Activated naive CD8-positive, alpha-beta T cell treated with anti-CD3 and anti-CD28 coated beads, Interleukin-2, amount 10 ng/mL, durations not matched to agents 7 days and 5 days (primary cell): ENCODE results near the gene R3HDML. TPM values are rescaled to one million over a fixed set of nuclear protein-coding genes. Genes with fewer than 3 reads are reported as not detected.

Experiments
- ATAC-seq: fragments of 150-1000 bp; cut with Tn5 transposase; one replicate; pipeline ENCODE4 v1.10.0; 2021; ENCODE audit warnings: low read depth, moderate library complexity
- POLR2A ChIA-PET: fragments of 350-600 bp; sonication (Branson Sonifier 250); formaldehyde crosslinking; loops from one replicate; lab custom pipeline; 2021; ENCODE audit warnings: antibody characterized with exemption; lab: Charles Lee
- DNase-seq: peaks from one replicate; pipeline ENCODE4 v3.0.0; 2021
- H3K27ac Mint-ChIP-seq: one replicate; pipeline ENCODE4 v1.8.0; 2022; ENCODE audit warnings: mild to moderate bottlenecking, mixed read lengths
- H3K27me3 Mint-ChIP-seq: one replicate; pipeline ENCODE4 v1.8.0; 2022; ENCODE audit warnings: mild to moderate bottlenecking, moderate library complexity, mixed read lengths
- H3K36me3 Mint-ChIP-seq: one replicate; pipeline ENCODE4 v1.8.0; 2021; ENCODE audit warnings: mild to moderate bottlenecking, mixed read lengths
- H3K4me1 Mint-ChIP-seq: one replicate; pipeline ENCODE4 v1.8.0; 2021; ENCODE audit warnings: mixed read lengths
- H3K4me3 Mint-ChIP-seq: one replicate; pipeline ENCODE4 v1.8.0; 2022; ENCODE audit warnings: mild to moderate bottlenecking, moderate library complexity, mixed read lengths
- H3K9me3 Mint-ChIP-seq: one replicate; pipeline ENCODE4 v1.8.0; 2021; ENCODE audit warnings: mixed read lengths
- total RNA-seq, 2 experiments: library from RNA; stranded (reverse); gene quantifications; one replicate each; pipeline ENCODE4 v1.2.3, GENCODE V29; 2021

Gene R3HDML
- total RNA-seq, 2 experiments from 2014 or later = not detected

GRCh38 chr20:44358776-44359175 lies 21.9 kb downstream of the R3HDML start:
- no peak for DNase-seq
- H3K4me1 Mint-ChIP-seq = no peaks in the 10 kb centered on the region
- peaks cover 8% of the 10 kb centered on the region for H3K27me3 Mint-ChIP-seq
- no peaks in the 10 kb centered on the region for H3K9me3 Mint-ChIP-seq
- POLR2A ChIA-PET = no interaction called here
- no peak for ATAC-seq
- no peak overlapping the region for H3K4me3 Mint-ChIP-seq
- no peak overlapping the region for H3K27ac Mint-ChIP-seq
- H3K36me3 Mint-ChIP-seq = no peaks in the 10 kb centered on the region

GRCh38 chr20:44360221-44360620 lies 23.4 kb downstream of the R3HDML start:
- no peaks in the 10 kb centered on the region for H3K4me1 Mint-ChIP-seq
- DNase-seq (no peak), ATAC-seq (no peak)
- no peak overlapping the region for H3K27ac Mint-ChIP-seq
- H3K9me3 Mint-ChIP-seq = no peaks in the 10 kb centered on the region
- H3K27me3 Mint-ChIP-seq = peaks cover 8% of the 10 kb centered on the region
- no peaks in the 10 kb centered on the region for H3K36me3 Mint-ChIP-seq
- H3K4me3 Mint-ChIP-seq = no peak overlapping the region
- POLR2A ChIA-PET = no interaction called here

- Mint-ChIP-seq H3K27me3 (peaks cover 8% of the 10 kb centered on the region), H3K4me3 (no peak overlapping the region), H3K4me1 (no peaks in the 10 kb centered on the region), H3K36me3 (no peaks in the 10 kb centered on the region), H3K9me3 (no peaks in the 10 kb centered on the region), H3K27ac (no peak overlapping the region)
- POLR2A ChIA-PET = no interaction called here
- DNase-seq = no peak
- ATAC-seq = no peak
Measured at GRCh38 chr20:44361021-44361420, 24.2 kb downstream of the R3HDML start.

DNA sequence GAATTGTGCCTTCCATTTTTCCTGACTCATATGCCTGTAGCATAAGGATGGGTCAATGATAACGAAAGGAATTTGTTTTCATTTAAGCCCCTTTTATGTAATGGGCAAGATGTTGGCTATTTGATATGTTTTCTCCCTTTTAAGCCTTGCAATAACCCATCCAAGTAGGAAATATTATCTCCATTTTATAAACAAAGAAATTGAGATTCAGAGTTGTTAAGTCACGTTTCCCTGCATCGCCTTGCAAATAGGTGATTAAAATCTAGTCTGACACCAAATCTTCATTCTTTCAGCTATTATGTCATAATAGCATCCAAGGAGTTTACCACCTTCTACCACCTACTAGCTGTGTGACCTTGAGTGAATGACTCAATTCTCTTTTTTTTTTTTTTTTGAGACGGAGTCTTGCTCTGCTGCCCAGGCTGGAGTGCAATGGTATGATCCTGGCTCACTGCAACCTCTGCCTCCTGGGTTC lies 25.7 kb downstream of the R3HDML start:
- Mint-ChIP-seq H3K9me3 (no peaks in the 10 kb centered on the region), H3K27ac (no peak overlapping the region)
- POLR2A ChIA-PET = no interaction called here

DNA sequence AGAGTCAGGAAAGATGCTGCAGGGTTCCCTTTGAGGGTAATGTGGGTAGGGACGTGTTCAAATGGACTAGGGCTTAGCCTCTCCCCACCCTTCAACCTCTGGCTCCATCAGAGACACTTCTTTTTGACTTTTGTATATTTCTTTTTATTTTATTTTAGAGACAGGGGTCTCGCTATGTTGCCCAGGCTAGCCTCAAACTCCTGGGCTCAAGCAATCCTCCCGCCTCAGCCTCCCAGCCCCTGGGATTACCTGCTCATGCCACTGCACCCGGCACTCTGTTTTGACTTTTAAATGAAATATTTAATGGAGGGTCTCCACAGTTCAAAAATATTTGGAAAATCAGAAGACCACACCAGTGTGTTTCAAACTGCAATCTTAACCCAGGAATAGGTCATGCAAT lies 27.2 kb downstream of the R3HDML start:
- peaks cover 8% of the 10 kb centered on the region for H3K27me3 Mint-ChIP-seq
- no peaks in the 10 kb centered on the region for H3K36me3 Mint-ChIP-seq
- H3K4me1 Mint-ChIP-seq = no peaks in the 10 kb centered on the region
- ATAC-seq (no peak), DNase-seq (no peak)
- H3K27ac Mint-ChIP-seq = no peak overlapping the region
- no peaks in the 10 kb centered on the region for H3K9me3 Mint-ChIP-seq
- no peak overlapping the region for H3K4me3 Mint-ChIP-seq
- POLR2A ChIA-PET = no interaction called here

More for the DNA sequence above, 25.7 kb downstream of the R3HDML start:
- ATAC-seq = no peak
- Mint-ChIP-seq H3K36me3 (no peaks in the 10 kb centered on the region), H3K4me3 (no peak overlapping the region), H3K27me3 (peaks cover 8% of the 10 kb centered on the region), H3K4me1 (no peaks in the 10 kb centered on the region)
- no peak for DNase-seq

GRCh38 chr20:44364780-44365179 lies 27.9 kb downstream of the R3HDML start:
- Mint-ChIP-seq H3K27me3 (peaks cover 8% of the 10 kb centered on the region), H3K27ac (no peak overlapping the region), H3K4me1 (no peaks in the 10 kb centered on the region), H3K9me3 (no peaks in the 10 kb centered on the region), H3K36me3 (no peaks in the 10 kb centered on the region), H3K4me3 (no peak overlapping the region)
- ATAC-seq = no peak
- POLR2A ChIA-PET = no interaction called here
- DNase-seq = no peak

DNA sequence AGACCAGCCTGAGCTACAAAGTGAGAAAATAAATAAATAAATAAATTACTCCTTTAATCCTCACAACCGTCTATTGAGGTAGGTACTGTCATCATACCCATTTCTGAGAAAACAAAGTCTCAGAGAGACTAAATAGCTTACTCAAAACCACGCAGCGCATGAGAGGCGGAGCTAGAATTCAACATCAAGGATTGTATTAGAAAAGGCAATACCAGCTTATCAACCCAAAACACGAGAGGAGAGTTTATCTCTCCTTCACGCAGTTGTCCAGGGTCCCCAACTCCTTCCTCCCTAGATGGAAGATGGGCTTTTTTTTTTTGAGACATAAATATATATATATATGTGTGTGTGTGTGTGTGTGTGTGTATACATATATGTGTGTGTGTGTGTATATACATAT lies 30.9 kb downstream of the R3HDML start:
- ATAC-seq (no peak), DNase-seq (no peak)
- Mint-ChIP-seq H3K36me3 (no peaks in the 10 kb centered on the region), H3K27ac (no peak overlapping the region), H3K4me3 (no peak overlapping the region), H3K4me1 (no peaks in the 10 kb centered on the region), H3K9me3 (no peaks in the 10 kb centered on the region), H3K27me3 (peaks cover 3% of the 10 kb centered on the region)
- POLR2A ChIA-PET = no interaction called here

DNA sequence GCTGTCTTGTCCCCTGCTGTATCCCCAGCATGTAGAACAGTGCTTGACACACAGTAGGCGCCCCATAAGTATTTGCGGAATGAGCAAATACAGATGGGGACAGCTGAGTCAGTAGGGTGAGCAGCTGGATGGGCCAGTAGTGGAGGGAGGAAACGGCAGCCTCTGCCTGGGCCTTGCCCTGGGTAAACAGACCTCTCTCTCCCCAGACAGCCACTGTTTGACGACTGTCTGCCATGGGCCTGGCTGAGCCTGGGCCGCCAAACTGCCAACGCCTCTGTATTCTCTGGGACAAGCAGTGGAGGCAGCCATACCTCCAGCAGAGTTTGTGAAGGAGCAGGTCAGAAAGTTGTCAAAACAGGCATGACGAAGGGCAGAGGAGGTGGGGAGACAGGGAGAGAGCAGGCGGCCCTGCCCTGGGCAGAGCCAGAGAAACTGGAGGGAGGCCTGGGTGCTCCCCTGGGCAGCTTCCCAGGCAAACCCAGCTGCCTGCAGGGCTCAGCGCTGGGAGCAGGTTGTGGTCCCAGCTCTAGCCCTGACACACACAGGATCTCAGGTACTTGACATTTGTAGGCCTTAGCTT lies 33.9 kb downstream of the R3HDML start:
- Mint-ChIP-seq H3K4me3 (no peak overlapping the region), H3K27me3 (peaks cover 6% of the 10 kb centered on the region), H3K36me3 (no peaks in the 10 kb centered on the region), H3K4me1 (no peaks in the 10 kb centered on the region), H3K27ac (no peak overlapping the region), H3K9me3 (no peaks in the 10 kb centered on the region)
- no peak for ATAC-seq
- POLR2A ChIA-PET = no interaction called here
- no peak for DNase-seq

DNA sequence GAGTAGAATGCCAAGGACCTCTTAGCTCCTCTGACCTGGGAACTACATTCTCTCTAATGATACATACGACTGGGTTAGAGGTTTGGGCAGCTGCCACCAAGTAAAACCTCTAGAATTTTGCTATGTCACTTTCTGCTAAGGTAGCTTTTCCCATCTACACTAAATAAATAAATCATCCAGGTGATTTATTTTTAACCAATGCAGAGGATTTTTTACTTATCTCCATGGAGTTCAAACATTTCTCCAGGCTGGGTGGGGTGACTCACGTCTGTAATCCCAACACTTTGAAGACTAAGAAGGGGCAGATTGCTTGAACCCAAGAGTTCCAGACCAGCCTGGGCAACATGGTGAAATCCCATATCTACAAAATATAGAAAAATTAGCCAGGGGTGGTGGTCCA lies 45.8 kb downstream of the R3HDML start:
- ATAC-seq = no peak
- Mint-ChIP-seq H3K9me3 (no peaks in the 10 kb centered on the region), H3K27me3 (no peaks in the 10 kb centered on the region), H3K27ac (no peak overlapping the region), H3K36me3 (no peaks in the 10 kb centered on the region), H3K4me1 (peaks cover 3% of the 10 kb centered on the region), H3K4me3 (no peak overlapping the region)
- DNase-seq = no peak
- POLR2A ChIA-PET = no interaction called here

GRCh38 chr20:44384423-44385027 lies 47.7 kb downstream of the R3HDML start:
- Mint-ChIP-seq H3K27me3 (peaks cover 1% of the 10 kb centered on the region), H3K4me3 (no peak overlapping the region), H3K9me3 (no peaks in the 10 kb centered on the region), H3K4me1 (peaks cover 6% of the 10 kb centered on the region), H3K27ac (no peak overlapping the region), H3K36me3 (no peaks in the 10 kb centered on the region)
- DNase-seq (peak; percentile 88), ATAC-seq (peak; percentile 67)
- POLR2A ChIA-PET = no interaction called here

DNA sequence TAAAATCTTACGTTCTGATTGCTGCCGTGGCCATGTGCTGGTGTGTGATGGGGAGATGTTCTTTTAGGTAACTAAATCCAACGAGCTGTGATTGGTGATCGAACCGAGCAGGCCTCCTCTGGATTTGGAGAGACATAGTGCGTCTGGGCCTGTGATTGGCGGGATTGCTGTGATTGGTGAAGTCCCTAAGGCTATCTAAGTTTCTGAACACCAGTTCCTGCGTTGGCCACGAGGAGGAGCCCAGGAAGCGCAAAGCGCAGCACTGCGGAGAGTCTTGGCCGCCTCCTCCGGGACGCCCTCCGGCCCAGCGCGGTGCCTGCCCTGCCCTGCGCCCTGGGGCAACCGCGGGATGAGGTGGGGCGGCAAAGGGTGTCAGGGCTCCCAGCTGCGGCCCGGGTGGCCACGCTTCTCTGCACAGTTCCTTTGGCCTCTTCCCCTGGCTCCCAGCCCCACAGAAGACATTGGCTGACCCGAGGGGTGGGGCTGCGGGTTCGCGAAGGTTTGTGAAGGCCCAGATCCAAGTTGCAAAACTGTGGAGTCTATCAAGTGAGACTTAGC lies 51.7 kb downstream of the R3HDML start:
- DNase-seq (peak; percentile 73), ATAC-seq (peak; percentile 81)
- Mint-ChIP-seq H3K4me1 (peaks cover 6% of the 10 kb centered on the region), H3K27me3 (peaks cover 7% of the 10 kb centered on the region), H3K9me3 (no peaks in the 10 kb centered on the region), H3K27ac (no peak overlapping the region), H3K36me3 (no peaks in the 10 kb centered on the region), H3K4me3 (peak overlapping the region; percentile 67)
- POLR2A ChIA-PET = no interaction called here

- Mint-ChIP-seq H3K4me3 (no peak overlapping the region), H3K27ac (no peak overlapping the region)
- ATAC-seq = no peak
Measured at GRCh38 chr20:44389871-44390270, 53.0 kb downstream of the R3HDML start.

DNA sequence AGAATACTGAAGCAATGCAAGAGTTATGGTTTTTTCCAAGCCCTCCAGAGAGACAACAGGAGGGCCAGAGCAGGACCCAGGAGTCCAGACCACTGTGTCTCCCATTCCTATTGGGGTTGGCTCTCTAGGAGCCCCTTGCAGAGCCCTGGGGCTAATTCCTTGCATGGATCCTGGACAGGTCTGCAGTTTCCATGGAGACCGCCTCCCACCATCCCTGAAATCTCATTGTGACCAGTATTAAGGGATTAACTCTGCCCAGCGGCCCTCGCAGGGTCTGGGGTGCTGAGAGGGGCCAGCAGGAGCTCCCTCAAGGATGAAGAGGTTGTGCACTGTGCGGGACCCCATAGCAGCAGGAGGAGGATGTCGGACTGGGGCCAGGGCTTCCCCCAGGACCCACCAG lies 53.4 kb downstream of the R3HDML start:
- no peak overlapping the region for H3K4me3 Mint-ChIP-seq
- no peak for ATAC-seq
- DNase-seq = no peak
- no peaks in the 10 kb centered on the region for H3K9me3 Mint-ChIP-seq
- POLR2A ChIA-PET = no interaction called here
- H3K27me3 Mint-ChIP-seq = peaks cover 8% of the 10 kb centered on the region
- no peaks in the 10 kb centered on the region for H3K36me3 Mint-ChIP-seq
- H3K27ac Mint-ChIP-seq = no peak overlapping the region
- H3K4me1 Mint-ChIP-seq = peaks cover 5% of the 10 kb centered on the region

More at GRCh38 chr20:44389871-44390270, 53.0 kb downstream of the R3HDML start:
- POLR2A ChIA-PET = no interaction called here
- no peak for DNase-seq
- H3K36me3 Mint-ChIP-seq = no peaks in the 10 kb centered on the region
- no peaks in the 10 kb centered on the region for H3K9me3 Mint-ChIP-seq
- peaks cover 5% of the 10 kb centered on the region for H3K4me1 Mint-ChIP-seq
- peaks cover 8% of the 10 kb centered on the region for H3K27me3 Mint-ChIP-seq

GRCh38 chr20:44392088-44392775 lies 55.4 kb downstream of the R3HDML start:
- DNase-seq = no peak
- Mint-ChIP-seq H3K36me3 (no peaks in the 10 kb centered on the region), H3K4me3 (no peak overlapping the region), H3K4me1 (peaks cover 4% of the 10 kb centered on the region), H3K27ac (no peak overlapping the region), H3K9me3 (no peaks in the 10 kb centered on the region), H3K27me3 (peaks cover 8% of the 10 kb centered on the region)
- no peak for ATAC-seq
- POLR2A ChIA-PET = no interaction called here
